ENCODE measurements around the gene CAPN12.

The CAPN12 gene

DNA sequence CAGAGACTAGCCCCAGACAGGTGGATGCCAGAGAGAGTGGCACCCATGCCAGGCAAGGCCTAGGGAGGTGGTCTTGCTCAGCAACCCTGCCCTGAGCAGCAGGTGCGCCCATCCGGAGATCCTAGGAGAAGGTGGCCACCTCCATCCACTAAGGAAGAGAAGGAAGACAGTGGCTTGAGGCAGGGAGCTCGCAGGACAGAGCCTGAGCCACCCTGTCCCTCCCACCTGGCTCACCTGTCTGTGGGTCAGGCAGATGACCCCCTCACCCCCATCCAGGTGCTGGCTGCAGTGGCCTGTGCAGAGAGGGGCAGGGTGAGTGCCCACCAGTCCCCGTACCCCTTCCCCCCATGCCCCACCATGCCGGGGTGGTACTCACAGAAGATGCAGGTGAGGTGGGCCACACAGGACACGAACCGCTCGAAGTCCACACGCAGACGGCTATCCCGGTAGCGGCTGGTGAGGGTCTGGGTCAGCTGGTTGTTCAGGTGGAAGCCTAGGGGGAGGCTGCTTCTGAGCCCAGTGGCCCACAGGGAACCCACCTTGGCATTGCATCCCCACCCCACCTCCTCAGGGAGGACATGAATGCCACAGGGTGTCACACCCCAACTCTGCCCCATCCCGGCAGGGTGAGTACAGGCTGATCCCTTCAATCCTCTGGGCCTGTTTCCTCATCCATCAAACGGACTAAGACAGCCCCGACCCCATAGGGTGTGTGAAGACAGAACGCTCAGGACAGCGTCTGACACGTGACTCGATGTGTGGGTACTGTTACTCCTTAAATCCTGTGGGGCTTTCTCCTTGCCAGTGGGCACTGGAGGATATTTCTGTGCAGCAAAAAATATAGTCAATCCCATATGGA is 13.3 kb downstream of the CAPN12 start:
- H3K9me3 ChIP-seq (ENCODE audit: control insufficient read depth, low read length), result no peaks in the 10 kb centered on the region
- H3K4me1 ChIP-seq (ENCODE audit: control insufficient read depth, insufficient read depth, low read length, poor library complexity, severe bottlenecking), result peaks cover 35% of the 10 kb centered on the region
- no peak overlapping the region for H3K4me3 ChIP-seq (ENCODE audit: extremely low read depth, insufficient read depth, low read length, poor library complexity, severe bottlenecking)
- 82 to 95% methylated on average over 2 to 9 of the region's 19 CpGs for WGBS, 2 experiments (ENCODE audit: insufficient coverage in 2 of 2)
- peaks cover 58% of the 10 kb centered on the region for H3K36me3 ChIP-seq (ENCODE audit: control insufficient read depth, insufficient read depth, low read length)
- H3K27ac ChIP-seq (ENCODE audit: low read depth, low read length, severe bottlenecking), result no peak overlapping the region

DNA sequence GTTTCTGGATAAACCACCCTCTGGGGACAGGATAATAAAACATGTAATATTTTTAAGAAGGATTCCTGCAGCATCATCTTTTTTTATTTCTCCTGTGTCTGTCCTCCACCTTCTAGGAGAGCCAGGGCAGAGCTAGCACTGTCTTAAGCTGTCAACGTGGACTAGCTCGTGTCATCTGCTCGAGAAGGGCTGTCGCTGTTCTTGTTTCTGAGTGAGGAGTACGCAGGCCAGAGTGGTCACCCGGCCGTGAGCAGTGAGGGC is 13.9 kb downstream of the CAPN12 start:
- peaks cover 35% of the 10 kb centered on the region for H3K4me1 ChIP-seq (ENCODE audit: control insufficient read depth, insufficient read depth, low read length, poor library complexity, severe bottlenecking)
- H3K36me3 ChIP-seq (ENCODE audit: control insufficient read depth, insufficient read depth, low read length), result peaks cover 64% of the 10 kb centered on the region
- no peak overlapping the region for H3K27ac ChIP-seq (ENCODE audit: low read depth, low read length, severe bottlenecking)
- no peak overlapping the region for H3K4me3 ChIP-seq (ENCODE audit: extremely low read depth, insufficient read depth, low read length, poor library complexity, severe bottlenecking)
- WGBS, 2 experiments (ENCODE audit: insufficient coverage in 2 of 2), result 95 to 97% methylated on average over 5 to 7 of the region's 7 CpGs
- no peaks in the 10 kb centered on the region for H3K9me3 ChIP-seq (ENCODE audit: control insufficient read depth, low read length)

DNA sequence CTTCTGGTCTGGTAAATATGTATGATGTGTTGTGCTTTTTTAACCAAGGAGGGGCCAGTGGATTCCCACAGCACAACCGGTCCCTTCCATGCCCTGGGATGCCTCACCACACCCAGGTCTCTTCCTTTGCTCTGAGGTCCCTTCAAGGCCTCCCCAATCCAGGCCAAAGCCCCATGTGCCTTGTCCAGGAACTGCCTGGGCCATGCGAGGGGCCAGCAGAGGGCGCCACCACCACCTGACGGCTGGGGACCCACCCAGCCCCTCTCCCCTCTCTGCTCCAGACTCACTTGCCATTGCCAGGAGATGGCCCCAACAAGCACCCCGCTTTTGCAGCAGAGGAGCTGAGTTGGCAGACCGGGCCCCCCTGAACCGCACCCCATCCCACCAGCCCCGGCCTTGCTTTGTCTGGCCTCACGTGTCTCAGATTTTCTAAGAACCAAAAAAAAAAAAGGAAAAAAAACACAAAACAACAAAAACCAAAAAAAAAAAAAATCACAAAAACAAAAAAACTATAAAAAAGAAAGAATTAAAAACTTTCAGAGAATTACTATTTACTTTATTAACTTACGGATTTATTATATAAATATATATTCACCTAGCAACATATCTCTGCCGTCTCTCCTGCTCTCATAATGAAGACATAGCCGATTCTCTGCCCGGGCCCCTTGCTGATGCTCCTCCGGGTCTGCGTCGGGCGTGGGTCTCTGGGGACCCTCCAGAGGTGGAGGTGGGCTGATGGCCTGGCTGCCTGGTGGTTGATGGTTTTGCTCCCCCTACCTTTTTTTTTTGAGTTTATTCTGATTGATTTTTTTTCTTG is 14.4 kb downstream of the CAPN12 start:
- peaks cover 35% of the 10 kb centered on the region for H3K4me1 ChIP-seq (ENCODE audit: control insufficient read depth, insufficient read depth, low read length, poor library complexity, severe bottlenecking)
- H3K36me3 ChIP-seq (ENCODE audit: control insufficient read depth, insufficient read depth, low read length), result peaks cover 69% of the 10 kb centered on the region
- WGBS, 2 experiments (ENCODE audit: insufficient coverage in 2 of 2), result 86 to 89% methylated on average over 5 to 7 of the region's 17 CpGs
- no peaks in the 10 kb centered on the region for H3K9me3 ChIP-seq (ENCODE audit: control insufficient read depth, low read length)
- no peak overlapping the region for H3K27ac ChIP-seq (ENCODE audit: low read depth, low read length, severe bottlenecking)
- no peak overlapping the region for H3K4me3 ChIP-seq (ENCODE audit: extremely low read depth, insufficient read depth, low read length, poor library complexity, severe bottlenecking)

DNA sequence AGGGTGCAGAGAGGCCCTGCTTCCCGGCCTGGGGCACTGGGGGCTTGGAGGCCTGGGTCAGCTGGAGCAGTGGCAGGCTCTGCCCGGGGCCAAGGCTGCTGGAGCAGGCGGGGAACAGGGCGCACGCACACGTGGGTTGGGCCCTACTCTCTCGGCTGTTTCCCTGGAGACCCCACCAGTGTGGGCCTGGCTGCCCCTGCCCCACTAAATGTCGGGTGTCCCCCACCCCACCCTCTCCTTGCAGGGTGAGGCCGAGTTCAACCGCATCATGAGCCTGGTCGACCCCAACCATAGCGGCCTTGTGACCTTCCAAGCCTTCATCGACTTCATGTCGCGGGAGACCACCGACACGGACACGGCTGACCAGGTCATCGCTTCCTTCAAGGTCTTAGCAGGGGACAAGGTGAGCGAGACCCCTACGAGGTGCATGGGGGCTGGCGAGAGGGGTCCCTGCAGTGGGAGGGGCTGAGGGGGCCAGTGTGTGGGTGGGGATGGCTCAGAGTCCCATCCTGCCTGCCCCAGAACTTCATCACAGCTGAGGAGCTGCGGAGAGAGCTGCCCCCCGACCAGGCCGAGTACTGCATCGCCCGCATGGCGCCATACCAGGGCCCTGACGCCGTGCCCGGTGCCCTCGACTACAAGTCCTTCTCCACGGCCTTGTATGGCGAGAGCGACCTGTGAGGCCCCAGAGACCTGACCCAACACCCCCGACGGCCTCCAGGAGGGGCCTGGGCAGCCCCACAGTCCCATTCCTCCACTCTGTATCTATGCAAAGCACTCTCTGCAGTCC is 15.3 kb downstream of the CAPN12 start:
- peaks cover 78% of the 10 kb centered on the region for H3K36me3 ChIP-seq (ENCODE audit: control insufficient read depth, insufficient read depth, low read length)
- peaks cover 28% of the 10 kb centered on the region for H3K4me1 ChIP-seq (ENCODE audit: control insufficient read depth, insufficient read depth, low read length, poor library complexity, severe bottlenecking)
- H3K9me3 ChIP-seq (ENCODE audit: control insufficient read depth, low read length), result no peaks in the 10 kb centered on the region
- H3K4me3 ChIP-seq (ENCODE audit: extremely low read depth, insufficient read depth, low read length, poor library complexity, severe bottlenecking), result no peak overlapping the region
- WGBS, 2 experiments (ENCODE audit: insufficient coverage in 2 of 2), result 91 to 95% methylated on average over 21 to 36 of the region's 37 CpGs
- peak overlapping the region; percentile 10 for H3K27ac ChIP-seq (ENCODE audit: low read depth, low read length, severe bottlenecking)

DNA sequence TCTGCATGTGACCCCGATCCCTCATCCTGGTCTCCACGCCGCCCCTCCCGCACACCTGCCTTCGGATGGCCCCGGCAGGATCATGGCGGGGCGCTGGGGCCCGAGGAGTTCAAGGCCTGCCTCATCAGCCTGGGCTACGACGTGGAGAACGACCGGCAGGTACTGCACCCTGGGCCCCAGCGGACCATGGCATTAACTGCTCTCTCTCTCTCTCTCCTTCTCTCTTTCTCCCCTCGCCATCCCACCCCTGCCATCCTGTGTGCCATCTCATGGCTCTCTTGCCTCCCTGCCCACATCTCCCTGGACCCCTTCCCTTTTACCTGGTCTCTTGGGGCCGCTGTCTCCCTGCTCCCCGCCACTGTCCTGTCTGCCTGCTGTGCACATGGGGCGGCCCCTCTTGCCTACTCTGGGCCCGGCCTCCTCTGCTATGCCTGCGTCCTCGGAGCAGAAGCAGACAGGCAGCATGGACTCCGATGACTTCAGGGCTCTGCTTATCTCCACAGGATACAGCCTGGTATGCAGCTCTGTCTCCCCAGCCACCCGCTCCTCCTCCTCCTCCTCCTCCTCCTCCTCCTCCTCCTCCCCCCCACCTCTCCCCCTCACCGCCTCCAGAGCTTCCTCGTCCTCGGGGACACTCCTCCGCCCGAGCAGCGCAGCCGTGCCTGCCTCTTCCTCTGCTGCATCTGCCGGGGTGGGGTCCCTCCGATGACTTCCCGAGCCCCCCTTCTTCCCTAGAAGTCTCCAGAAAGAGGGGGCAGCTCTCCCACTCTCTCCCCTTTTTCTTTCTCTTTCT is 16.2 kb downstream of the CAPN12 start:
- Histone ChIP-seq H3K4me1 (ENCODE audit: control insufficient read depth, insufficient read depth, low read length, poor library complexity, severe bottlenecking) (peaks cover 32% of the 10 kb centered on the region), H3K4me3 (ENCODE audit: extremely low read depth, insufficient read depth, low read length, poor library complexity, severe bottlenecking) (no peak overlapping the region), H3K27ac (ENCODE audit: low read depth, low read length, severe bottlenecking) (peak overlapping the region; percentile 10), H3K36me3 (ENCODE audit: control insufficient read depth, insufficient read depth, low read length) (peaks cover 87% of the 10 kb centered on the region), H3K9me3 (ENCODE audit: control insufficient read depth, low read length) (no peaks in the 10 kb centered on the region)
- WGBS, 2 experiments (ENCODE audit: insufficient coverage in 2 of 2), result 88 to 92% methylated on average over 19 to 26 of the region's 33 CpGs

DNA sequence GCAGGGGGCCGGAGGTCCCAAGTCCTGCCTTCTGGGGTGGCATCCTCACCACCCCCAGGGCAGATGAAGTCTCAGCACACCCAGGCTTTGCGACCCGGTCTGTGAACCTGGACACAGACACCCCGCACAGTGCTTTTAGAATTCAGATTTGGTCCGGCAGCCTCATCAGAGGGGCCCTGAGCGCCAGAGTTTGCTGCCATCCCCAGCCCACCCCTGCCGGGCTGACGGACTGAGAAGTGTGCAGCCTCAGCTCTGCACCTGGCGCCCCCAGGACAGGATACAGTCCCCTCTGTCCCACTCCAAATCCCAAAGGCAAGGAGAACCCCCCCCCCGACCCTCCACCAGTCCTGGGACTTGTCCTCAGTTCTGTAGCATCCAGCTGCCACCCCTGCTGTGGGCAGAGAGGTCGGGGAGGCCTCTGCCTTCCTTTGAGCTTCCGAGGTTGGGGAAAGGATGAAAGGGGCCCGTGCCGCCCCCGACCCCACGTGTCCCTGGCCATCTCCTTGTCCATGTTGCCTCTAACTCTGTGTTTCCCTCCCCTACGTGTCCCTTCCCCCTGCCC is 16.9 kb downstream of the CAPN12 start:
- Histone ChIP-seq H3K36me3 (ENCODE audit: control insufficient read depth, insufficient read depth, low read length) (peaks cover 93% of the 10 kb centered on the region), H3K27ac (ENCODE audit: low read depth, low read length, severe bottlenecking) (no peak overlapping the region), H3K9me3 (ENCODE audit: control insufficient read depth, low read length) (no peaks in the 10 kb centered on the region), H3K4me3 (ENCODE audit: extremely low read depth, insufficient read depth, low read length, poor library complexity, severe bottlenecking) (no peak overlapping the region), H3K4me1 (ENCODE audit: control insufficient read depth, insufficient read depth, low read length, poor library complexity, severe bottlenecking) (peaks cover 38% of the 10 kb centered on the region)
- 89 to 96% methylated on average over 9 to 16 of the region's 17 CpGs for WGBS, 2 experiments (ENCODE audit: insufficient coverage in 2 of 2)

DNA sequence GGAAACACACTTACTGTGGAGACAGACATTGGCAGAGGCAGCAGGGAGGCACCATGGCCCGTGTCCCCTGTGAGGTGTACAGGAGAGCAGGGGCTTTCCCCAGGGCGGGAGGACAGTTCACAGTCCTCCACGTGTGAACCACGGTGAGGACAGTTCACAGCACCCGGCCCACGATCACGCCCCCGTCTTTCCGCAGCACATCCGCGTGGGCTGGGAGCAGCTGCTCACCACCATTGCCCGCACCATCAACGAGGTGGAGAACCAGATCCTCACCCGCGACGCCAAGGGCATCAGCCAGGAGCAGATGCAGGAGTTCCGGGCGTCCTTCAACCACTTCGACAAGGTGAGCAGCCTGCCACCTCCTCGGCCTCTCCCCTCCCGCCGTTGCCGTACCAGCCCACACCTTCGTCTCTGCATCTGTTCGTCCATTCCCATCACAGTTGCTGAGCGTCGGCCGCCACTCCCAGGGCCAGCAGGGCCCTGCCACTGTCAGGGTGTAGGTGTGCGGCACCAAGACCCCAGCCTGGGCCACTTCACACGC is 17.4 kb downstream of the CAPN12 start:
- Histone ChIP-seq H3K4me3 (ENCODE audit: extremely low read depth, insufficient read depth, low read length, poor library complexity, severe bottlenecking) (no peak overlapping the region), H3K27ac (ENCODE audit: low read depth, low read length, severe bottlenecking) (peak overlapping the region; percentile 29), H3K36me3 (ENCODE audit: control insufficient read depth, insufficient read depth, low read length) (peaks cover 93% of the 10 kb centered on the region), H3K4me1 (ENCODE audit: control insufficient read depth, insufficient read depth, low read length, poor library complexity, severe bottlenecking) (peaks cover 44% of the 10 kb centered on the region), H3K9me3 (ENCODE audit: control insufficient read depth, low read length) (no peaks in the 10 kb centered on the region)
- 95% methylated on average over 30 of the region's 30 CpGs for WGBS, 2 experiments (ENCODE audit: insufficient coverage in 2 of 2)

DNA sequence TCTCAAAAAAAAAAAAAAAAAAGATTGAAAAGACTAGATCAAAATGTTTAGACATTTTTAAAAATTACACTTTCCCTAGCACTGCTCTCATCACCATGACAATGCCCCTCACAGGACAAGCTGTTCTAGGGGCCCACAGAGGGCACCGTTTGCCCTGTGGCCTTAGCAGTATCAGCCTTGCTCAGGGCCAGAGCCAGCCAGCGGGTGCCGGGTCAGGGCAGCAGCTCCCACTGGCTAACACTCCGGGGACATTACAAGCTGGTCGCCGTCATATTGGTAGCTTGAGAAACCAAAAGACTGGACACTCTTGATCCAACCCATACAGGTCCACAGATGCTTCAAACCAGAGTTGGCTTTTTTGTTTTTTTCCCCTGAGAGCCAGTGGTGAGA is 18.0 kb downstream of the CAPN12 start:
- H3K9me3 ChIP-seq (ENCODE audit: control insufficient read depth, low read length), result no peaks in the 10 kb centered on the region
- WGBS, 2 experiments (ENCODE audit: insufficient coverage in 2 of 2), result 96% methylated on average over 6 of the region's 6 CpGs
- peaks cover 50% of the 10 kb centered on the region for H3K4me1 ChIP-seq (ENCODE audit: control insufficient read depth, insufficient read depth, low read length, poor library complexity, severe bottlenecking)
- no peak overlapping the region for H3K4me3 ChIP-seq (ENCODE audit: extremely low read depth, insufficient read depth, low read length, poor library complexity, severe bottlenecking)
- peaks cover 93% of the 10 kb centered on the region for H3K36me3 ChIP-seq (ENCODE audit: control insufficient read depth, insufficient read depth, low read length)
- peak overlapping the region; percentile 29 for H3K27ac ChIP-seq (ENCODE audit: low read depth, low read length, severe bottlenecking)

DNA sequence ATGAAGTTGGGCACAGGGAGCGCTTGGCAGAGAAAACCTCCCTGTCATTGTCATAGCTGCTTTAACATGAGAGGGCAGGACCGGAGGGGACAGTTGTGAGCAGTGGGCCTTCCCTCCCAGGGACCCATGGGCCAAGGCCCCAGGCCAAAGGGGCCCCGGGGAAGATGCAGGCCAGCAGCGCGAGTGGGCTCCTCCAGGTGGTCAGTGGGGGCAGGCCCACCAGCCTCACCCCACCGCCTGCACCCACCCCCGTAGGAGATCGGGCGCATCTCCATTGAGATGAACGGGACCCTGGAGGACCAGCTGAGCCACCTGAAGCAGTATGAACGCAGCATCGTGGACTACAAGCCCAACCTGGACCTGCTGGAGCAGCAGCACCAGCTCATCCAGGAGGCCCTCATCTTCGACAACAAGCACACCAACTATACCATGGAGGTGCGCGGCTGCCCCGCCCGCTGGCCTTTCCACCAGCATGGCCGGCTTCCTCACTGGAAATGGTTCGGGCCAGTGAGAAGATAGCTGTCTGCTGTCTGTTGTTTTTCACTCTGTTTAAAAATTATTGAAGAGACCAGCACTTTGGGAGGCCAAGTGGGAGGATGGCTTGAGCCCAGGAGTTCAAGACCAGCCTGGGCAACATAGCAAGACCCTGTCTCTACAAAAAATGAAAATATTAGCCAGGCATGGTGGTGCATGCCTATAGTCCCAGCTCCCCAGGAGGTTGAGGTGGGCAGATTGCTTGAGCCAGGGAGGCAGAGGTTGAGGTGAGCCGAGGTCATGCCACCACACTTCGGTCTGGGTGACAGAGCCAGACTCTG is 18.6 kb downstream of the CAPN12 start:
- Histone ChIP-seq H3K4me3 (ENCODE audit: extremely low read depth, insufficient read depth, low read length, poor library complexity, severe bottlenecking) (no peak overlapping the region), H3K27ac (ENCODE audit: low read depth, low read length, severe bottlenecking) (peak overlapping the region; percentile 23), H3K36me3 (ENCODE audit: control insufficient read depth, insufficient read depth, low read length) (peaks cover 93% of the 10 kb centered on the region), H3K9me3 (ENCODE audit: control insufficient read depth, low read length) (no peaks in the 10 kb centered on the region), H3K4me1 (ENCODE audit: control insufficient read depth, insufficient read depth, low read length, poor library complexity, severe bottlenecking) (peaks cover 55% of the 10 kb centered on the region)
- WGBS, 2 experiments (ENCODE audit: insufficient coverage in 2 of 2), result 95 to 99% methylated on average over 14 to 17 of the region's 21 CpGs
